COLO829 (cell line): ENCODE results near the gene SPTBN4.
"Not testable (repeated sequence)": the region's sequence is repeated elsewhere in the genome, so short reads cannot be mapped to it uniquely, and the experiment has no call there.

Experiments used
- DNase-seq: peaks from one replicate; pipeline ENCODE4 v3.0.0; 2012; ENCODE audit warnings: low spot score

SPTBN4 gene

GRCh38 chr19:40507892-40508291 is 41.1 kb downstream of the SPTBN4 start:
- no peak for DNase-seq

GRCh38 chr19:40508739-40509260 is 42.0 kb downstream of the SPTBN4 start:
- DNase-seq: no peak

GRCh38 chr19:40510526-40511115 is 43.8 kb downstream of the SPTBN4 start:
- no peak for DNase-seq

- no peak for DNase-seq
Observed at GRCh38 chr19:40511487-40511886, 44.7 kb downstream of the SPTBN4 start.

DNA sequence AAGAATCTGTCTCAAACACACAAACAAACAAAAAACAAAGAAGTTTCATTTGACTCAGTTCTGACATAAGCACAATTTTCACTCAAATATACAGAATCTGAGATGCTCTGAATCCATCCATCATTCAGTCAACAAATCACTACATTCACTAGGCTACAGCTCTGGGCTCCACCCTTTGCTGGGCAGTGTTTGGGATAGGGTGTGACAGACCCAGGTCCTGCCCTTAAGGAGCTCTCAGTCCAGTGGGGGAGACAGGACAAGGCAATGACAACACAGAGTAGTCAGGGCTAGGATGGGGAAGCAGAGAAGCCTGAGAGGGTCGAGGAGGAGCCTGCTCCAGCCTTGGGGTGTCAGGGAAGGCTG is 45.3 kb downstream of the SPTBN4 start:
- no peak for DNase-seq

GRCh38 chr19:40512473-40513344 is 45.9 kb downstream of the SPTBN4 start:
- no peak for DNase-seq

DNA sequence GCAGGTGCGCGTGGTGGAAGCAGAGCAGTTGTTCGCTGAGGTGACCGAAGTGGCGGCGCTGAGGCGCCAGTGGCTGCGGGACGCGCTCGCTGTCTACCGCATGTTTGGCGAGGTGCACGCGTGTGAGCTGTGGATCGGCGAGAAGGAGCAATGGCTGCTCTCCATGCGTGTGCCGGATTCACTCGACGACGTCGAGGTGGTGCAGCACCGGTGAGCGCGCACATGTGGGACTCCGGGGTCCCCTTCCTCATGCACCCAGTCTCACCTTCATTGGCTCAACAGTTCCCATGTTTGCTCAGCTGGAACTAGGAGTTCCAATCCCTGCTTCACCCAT is 46.5 kb downstream of the SPTBN4 start:
- DNase-seq: no peak

- DNase-seq: no peak
Observed at GRCh38 chr19:40513741-40514315, 47.0 kb downstream of the SPTBN4 start.

DNA sequence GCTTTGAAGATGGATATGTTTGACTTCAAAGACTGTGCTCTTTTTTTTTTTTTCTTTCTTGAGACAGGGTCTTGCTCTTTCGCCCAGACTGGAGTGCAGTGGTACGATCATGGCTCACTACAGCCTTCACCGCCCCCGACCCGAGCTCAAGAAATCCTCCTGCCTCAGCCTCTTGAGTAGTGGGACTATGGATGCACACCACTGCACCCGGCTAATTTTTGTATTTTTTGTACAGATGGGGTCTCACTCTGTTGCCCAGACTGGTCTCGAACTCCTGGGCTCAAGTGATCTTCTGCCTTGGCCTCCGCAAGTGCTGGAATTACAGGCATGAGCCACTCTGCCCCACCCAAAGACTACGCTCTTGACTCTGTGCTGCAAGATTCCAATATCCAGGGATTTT is 50.4 kb downstream of the SPTBN4 start:
- DNase-seq: no peak

DNA sequence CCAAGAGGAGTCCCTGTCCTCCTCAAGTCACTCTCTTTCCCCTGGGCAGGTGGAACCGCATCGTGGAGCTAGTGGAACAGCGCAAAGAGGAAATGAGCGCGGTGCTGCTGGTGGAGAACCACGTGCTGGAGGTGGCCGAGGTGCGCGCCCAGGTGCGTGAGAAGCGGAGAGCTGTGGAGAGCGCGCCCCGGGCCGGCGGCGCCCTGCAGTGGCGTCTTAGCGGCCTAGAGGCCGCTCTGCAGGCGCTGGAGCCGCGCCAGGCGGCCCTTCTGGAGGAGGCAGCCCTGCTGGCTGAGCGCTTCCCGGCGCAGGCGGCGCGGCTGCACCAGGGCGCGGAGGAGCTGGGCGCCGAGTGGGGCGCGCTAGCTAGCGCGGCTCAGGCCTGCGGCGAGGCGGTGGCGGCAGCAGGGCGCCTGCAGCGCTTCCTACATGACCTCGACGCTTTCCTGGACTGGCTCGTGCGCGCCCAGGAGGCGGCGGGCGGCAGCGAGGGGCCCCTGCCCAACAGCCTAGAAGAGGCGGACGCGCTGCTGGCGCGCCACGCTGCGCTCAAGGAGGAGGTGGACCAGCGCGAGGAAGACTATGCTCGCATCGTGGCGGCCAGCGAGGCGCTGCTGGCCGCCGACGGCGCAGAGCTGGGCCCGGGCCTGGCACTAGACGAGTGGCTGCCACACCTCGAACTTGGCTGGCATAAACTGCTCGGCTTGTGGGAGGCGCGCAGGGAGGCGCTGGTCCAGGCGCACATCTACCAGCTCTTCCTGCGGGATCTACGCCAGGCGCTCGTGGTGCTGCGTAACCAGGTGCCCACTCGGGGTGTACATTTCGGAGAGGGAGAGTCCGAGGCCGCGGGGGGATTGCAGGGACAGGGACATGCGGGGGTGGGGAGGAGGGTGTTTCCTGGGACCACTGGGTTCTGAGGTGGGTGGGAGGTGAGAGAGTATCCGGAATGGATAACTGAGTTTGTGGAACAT is 52.8 kb downstream of the SPTBN4 start:
- no peak for DNase-seq

DNA sequence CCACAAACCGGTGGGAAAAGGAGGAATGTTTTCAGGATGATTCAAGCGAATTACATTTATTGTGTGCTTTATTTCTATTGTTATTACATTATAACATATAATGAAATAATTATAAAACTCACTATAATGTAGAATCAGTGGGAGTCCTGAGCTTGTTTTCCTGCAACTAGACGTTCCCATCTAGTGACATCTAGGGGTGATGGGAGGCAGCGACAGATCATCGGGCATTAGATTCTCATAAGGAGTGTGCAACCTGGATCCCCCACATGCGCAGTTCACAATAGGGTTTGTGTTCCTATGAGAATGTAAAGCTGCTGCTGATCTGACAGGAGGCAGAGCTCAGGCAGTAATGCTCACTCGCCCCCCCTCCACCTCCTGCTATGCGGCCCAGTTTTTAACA is 54.5 kb downstream of the SPTBN4 start:
- no peak for DNase-seq

DNA sequence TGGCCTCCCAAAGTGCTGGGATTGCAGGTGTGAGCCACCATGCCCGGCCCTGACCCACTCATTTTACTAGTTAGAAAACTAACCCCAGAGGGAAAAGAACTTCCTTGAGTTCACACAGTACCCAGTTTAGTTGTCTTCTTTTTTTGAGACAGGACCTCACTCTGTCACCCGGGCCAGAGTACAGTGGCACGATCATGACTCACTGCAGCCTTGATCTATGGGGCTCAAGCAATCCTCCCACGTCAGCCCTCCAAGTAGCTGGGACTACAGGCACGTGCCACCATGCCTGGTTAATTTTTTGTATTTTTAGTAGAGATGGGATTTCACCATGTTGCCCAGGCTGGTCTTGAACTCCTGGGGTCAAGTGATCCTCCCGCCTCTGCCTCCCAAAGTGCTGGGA is 55.1 kb downstream of the SPTBN4 start:
- DNase-seq: not testable (repeated sequence)

DNA sequence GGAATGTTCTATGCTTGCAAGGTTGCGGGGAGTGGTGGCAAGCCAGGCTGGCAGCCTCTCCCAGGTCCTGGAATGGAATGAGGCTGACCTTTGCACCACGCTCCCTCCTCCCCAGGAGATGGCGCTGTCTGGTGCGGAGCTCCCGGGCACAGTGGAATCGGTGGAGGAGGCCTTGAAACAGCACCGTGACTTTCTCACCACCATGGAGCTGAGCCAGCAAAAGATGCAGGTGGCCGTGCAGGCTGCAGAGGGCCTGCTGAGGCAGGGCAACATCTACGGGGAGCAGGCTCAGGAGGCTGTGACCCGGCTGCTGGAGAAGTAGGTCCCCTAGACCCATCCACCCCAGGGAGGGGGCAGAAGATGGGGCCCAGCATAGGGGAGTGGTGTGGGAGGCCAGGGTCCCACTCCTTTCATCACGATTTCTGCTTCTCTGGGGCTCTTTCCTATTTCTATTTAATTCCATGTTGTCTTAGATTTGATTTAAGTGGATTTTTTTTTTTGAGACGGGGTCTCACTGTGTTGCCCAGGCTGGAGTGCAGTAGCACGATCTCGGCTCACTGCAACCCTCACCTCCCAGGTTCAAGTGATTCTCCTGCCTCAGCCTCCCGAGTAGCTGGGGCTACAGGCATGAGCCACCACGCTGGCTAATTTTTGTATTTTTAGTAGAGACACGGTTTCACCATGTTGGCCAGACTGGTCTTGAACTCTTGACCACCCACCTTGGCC is 56.7 kb downstream of the SPTBN4 start:
- DNase-seq: peak; percentile 48

- no peak for DNase-seq
Observed at GRCh38 chr19:40524133-40524549, 57.3 kb downstream of the SPTBN4 start.

DNA sequence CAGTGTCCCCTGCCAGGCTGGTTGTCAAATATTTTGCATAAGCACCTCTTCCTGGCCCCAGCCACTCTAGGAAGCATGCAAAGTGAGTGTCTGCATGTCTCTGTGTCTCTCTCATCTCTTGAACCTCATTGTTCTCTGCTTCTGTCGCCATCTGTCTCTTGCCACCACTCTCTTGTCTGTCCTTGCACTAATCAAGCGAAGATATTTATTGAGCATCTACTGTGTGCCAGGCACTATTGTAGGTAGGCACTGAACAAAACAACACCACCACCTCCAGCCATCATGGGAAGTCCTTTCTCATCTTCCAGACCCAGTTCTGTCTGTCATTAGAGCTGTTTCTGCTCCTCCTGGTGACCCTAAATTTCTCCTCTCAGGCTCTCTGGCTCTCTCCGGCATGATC is 57.9 kb downstream of the SPTBN4 start:
- DNase-seq: no peak

DNA sequence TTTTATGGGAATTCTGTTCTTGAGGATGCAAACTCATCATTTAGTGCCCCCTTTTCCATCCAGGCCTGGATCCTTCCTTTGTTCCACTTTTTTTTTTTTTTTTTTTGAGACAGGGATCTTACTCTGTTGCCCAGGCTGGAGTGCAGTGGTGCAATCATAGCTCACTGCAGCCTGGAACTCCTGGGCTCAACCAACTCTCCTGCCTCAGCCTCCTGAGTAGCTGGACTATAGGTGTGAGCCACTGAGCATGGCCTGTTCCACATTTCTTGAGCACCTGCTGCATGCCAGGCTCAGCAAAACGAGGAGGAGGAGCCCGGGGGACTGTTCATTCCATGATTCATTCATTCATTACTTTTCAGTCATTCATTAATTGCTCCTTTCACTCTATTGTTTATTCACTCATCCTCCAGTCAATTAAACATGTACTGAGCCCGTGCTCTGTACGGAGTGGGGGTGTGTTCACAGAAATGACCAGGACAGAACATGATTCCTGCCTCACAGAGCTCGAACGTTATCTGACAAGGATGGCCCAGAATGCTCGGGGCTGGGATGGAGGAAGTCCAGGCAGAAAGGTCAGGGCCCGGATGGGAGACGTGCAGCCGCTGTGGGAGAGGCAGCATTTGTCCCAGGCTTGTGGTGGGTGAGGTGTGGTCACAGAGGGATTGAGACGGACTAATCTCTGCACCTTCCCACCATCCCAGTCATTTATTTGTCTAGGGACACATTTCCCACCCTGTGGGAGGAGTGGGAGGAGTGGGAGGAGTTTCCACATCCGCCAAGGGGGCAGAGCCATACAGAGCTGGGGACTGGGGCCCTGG is 58.6 kb downstream of the SPTBN4 start:
- DNase-seq: no peak

- DNase-seq: no peak
Observed at GRCh38 chr19:40528078-40528477, 61.3 kb downstream of the SPTBN4 start.

DNA sequence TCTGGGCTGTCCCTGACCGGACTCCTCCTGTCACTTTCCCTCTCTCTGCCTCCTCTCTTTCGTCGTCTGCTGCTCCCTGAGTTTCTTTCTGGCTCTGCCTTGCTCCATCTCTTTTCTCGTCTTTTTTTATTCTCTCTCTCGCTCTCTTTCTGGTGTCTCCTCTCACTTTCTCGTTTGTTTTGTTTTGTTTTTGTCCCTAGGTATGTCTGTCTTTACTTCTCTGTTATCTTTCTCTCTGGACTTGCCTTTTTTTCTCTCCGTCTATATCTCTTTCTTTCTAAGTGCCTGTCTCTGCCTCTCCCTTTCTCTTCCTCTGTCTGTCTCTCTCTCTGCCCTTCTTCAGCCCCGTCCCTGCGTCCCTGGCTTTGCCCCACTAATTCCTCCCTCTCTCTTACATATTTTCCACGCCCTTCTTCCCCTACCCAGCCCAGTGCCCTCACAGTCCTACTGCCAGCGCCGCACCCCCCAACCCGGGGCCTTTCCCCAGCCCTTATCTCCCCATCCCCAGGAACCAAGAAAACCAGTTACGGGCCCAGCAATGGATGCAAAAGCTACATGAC is 61.8 kb downstream of the SPTBN4 start:
- no peak for DNase-seq

DNA sequence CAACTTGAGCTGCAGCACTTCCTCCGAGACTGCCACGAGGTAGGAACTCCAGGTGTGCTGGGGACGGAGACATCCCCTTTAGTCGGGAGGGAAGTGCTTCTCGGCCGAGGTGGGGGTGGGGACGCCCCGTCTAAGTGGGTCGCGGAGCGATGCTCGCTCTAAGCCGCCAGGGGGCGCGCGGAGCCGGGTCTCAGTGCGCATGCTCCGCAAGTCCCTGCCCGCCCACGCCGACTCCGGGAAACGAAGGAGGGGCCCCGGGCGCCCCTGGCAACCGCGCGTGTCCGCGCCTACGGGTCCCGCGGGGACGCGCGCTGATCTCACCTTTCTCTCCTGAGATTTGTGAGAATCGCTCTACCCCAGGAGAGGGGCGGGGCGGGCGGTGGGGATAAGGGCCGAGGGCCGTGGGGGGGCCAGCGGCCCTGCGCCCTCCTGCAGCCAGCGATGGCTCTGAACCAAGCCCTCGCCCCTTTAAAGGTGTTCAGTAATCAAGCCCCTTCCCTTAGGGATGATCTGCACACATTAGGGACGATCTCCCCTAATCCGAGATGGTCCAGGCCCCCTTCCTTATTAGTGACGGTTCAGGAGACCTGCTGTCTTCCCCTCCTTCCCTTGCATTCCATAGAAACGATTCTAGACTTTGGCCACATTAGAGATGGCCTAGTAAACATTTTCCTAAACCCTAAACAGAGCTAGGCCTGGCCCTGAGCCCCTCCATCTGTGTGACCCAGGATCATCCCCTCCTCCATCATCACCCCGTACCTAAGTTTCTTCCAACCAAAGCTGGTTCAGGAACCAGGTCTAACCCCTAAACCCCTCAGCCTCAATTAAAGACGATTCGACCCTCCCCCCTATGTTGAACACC is 62.5 kb downstream of the SPTBN4 start:
- peak; percentile 94 for DNase-seq
